T-helper 9 cell (primary cell): ENCODE data around the gene PTGER1.

Source experiments
- DNase-seq: peaks from one replicate; pipeline ENCODE4 v3.0.0-alpha.2; 2020

Gene PTGER1

DNA sequence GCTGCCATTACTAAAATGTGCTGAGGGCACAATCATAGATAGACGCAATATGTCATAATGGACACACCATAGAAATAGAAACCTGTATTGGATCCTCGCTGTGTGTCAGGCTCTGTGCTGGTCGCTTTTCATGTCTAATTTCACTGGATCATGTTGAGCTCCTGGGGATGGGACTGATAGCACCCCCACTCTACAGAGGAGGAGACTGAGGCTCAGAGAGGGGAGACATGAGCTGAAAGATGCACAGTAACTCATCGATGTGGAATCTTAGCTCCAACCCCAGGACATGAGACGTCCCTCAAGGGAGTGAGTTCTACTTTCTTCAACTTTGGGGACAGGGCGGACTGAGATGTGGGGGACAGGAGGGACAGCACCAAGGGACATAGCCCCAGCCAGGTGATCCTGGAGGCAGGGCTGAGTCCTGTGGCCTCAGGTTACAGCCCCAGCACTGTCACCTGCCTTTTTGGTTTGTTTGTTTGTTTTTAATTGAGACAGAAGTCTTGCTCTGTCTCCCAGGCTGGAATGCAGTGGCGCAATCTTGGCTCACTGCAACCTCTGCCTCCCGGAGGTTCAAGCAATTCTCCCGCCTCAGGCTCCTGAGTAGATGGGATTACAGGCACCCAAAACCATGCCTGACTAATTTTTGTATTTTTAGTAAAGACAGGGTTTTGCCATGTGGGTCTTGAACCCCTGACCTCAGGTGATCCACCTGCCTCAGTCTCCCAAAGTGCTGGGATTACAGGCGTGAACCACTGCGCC, 27.4 kb upstream of the PTGER1 start:
- DNase-seq = no peak

DNA sequence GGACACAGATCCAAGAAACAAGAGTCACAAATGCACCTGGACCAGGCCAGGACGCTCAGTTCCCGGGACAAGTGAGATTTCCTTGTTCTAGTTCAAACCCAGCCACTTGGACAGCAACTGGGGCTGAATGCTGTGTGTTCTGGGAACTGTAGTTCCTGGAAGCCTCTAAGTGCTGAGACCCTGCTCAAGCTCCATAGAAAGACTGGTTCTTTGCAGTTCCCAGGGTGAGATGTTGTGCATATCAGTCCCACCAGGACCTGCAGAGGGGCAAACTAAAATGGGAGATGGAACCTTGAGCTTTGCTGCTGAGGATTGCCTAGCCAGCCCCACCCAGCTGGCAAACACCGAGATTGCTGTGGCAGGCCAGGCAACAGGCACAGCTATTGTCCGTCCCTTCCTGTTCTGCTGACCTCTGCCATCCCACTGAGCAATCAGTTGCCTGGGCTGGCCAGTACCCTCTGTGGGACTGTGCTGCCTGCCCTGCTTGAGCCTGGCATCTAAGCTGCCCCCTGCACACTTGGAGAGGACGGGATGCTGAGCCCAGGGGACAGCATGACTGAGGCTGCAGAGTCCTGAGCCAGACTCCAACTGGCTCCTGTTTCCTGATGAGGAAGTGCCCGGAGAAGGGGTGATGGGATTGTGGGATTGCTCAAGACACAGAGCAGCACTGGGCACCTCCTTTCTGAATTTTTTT, 22.2 kb upstream of the PTGER1 start:
- no peak for DNase-seq

- no peak for DNase-seq
These were observed 21.7 kb upstream of the PTGER1 start for GRCh38 chr19:14496834-14497227.

- peak; percentile 76 for DNase-seq
These were observed 21.1 kb upstream of the PTGER1 start, which contains the start of gene GIPC1 for GRCh38 chr19:14496029-14496833. Gene GIPC1 (minus strand): TSS chr19:14496127. CDS start chr19:14482976, 13,151 bp downstream.

DNA sequence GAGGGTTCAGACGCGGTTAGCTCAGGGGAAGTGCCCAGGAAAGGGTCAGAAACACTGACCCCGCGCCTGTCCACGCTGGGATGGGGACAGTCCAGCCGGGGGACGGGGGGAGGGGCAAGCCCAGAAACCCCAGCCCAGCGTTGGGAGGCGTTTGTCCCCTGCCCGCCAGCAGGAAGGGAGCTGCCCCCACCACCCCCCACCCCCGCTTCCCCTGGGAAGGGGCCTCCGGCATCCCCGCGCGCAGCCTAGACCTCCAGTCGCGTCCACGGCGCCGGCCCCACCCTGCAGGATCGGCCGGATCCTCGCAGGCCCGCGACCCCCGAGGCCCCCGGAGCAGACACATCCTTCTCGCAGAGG, 20.5 kb upstream of the PTGER1 start:
- DNase-seq = no peak

DNA sequence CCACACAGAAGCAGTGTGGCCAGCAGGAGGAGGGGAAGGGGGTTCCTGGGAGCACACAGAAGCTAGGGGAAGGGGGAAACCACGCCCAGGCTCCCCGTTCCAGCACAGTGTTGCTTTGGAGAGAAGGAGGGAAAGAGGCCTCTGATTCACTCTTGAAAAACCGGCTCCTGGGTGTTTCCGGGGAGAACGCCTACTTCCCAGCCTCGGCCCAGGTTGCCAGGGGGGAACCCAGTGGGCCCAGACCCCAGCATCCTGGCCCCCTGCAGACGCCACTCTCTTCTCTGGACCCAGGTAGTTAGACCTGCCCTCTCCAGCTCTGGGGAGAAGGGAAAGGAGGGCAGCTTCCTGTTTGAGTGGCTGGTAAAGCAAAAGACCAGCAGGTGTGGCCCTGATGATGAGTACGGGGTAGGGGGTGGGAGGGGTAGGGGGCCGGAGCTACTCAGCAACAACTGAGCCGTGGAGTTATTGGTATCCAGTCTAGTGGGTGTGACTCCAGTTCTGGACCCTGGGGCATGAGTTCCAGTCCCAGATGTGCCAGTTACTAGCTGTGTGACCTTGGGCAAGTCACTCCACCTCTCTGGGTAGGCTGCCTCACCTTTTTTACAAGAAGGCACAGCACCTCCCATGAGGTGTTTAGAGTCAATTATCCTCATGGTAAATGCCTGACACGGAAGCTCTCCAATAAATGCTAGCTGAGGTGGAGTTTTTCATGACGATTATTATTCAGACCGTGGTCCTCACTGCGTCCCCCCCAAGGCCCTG, 19.9 kb upstream of the PTGER1 start:
- DNase-seq = no peak

GRCh38 chr19:14494411-14494810, 19.3 kb upstream of the PTGER1 start:
- DNase-seq = no peak

DNA sequence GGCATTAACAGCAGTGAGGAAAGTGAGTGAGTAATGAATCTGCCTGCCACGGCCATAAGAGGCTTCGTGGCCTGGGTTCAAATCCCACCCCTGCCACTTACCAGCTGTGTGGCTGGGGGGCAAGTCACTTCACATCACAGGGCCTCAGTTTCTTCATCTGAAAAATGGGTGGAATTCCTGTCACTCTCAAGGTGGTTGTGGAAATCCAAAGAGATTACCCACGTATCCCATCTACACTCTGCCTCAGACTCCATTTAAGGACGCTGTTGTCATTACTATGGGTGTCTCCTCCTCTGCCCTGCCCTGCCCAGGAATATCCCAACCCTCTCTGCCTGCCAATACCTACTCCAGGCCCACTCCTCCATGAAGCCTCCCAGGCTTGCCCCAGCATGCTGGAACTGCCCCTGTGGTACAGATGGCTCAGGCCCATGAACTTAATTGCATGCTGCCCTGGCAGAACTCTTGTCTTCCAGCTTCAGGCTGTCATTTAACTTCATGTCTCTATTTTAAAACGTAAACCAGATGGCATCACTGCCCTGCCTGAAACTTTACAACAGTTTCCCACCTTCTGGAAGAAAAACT, 17.7 kb upstream of the PTGER1 start:
- DNase-seq = no peak

- DNase-seq = no peak
These were observed 12.4 kb upstream of the PTGER1 start for GRCh38 chr19:14487370-14488125.

GRCh38 chr19:14482172-14482941, 7.2 kb upstream of the PTGER1 start:
- DNase-seq = no peak

GRCh38 chr19:14480700-14481079, 5.5 kb upstream of the PTGER1 start:
- DNase-seq = no peak

- DNase-seq = peak; percentile 68
These were observed 5.0 kb upstream of the PTGER1 start for GRCh38 chr19:14479975-14480699.

- DNase-seq = no peak
These were observed 4.3 kb upstream of the PTGER1 start for GRCh38 chr19:14479309-14479974.

GRCh38 chr19:14478113-14478545, 3.0 kb upstream of the PTGER1 start:
- DNase-seq = no peak

DNA sequence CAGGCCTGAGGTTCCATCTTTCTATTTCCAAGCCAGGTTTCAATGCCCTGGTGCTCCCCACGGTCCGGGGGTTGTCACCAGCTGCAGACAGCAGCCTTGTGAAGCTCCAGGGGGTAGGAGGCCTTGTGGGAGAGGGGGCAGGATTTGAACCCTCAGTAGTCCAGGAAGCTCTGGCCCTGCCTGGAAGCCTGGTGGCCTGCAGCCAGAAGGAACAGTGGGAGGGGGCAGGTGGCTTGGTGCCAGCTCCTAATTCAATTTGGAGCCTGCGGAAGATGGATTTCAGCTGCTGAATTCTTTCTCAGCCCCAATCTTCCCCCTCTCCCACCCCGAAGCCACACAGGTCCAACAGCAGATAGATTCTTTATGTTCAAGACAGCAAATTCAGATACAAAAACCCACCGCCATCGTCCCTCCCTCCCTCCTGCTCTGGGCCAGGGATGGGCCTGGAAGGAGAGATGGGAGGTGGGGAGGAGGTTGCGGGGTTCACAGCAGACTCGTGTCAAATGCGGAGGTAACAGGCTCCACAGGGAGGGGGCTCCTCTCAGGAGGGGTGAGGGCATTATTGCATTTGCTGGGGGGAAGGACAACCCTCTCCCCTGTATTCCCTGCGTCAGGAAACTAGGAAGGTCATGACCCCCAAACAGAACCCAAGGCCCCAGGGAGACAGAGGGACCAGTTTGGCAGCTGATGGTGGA, 2.4 kb upstream of the PTGER1 start:
- DNase-seq = no peak

DNA sequence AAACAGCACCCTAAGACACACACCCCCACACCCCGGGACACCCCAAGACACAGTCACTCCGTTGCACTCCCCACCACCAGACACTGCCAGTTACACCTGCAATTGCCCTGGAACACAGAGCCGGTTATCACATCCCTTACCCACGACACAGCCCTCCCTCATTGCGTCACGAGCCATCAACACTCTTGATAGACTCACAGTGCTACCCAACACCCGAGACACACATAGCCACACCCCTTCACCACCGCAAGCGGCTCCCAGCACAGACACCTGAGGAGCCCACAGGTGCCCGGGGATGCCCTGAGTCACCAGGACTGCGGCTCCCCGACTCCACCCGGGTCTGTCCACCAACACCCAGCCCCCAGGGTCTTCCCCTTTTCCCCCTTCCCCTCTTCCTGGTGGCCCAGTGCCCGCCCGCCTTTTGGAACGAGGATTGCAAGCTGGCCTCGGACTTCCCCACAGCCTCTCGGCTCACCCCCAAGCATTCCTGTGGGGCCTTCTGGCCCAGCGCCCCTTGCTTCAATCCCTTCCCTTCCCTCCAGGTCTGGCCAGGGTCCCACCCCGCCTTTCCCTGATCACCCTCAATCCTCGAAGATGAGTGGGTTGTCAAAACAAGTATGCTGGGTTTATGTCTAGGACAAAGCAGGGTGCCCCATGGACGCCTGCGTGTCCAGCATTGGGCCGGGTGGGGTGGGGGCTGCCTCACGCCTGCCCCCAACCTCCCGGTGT, 1.7 kb upstream of the PTGER1 start:
- peak; percentile 33 for DNase-seq

GRCh38 chr19:14476327-14476672, 1.1 kb upstream of the PTGER1 start:
- no peak for DNase-seq

GRCh38 chr19:14474827-14475226, 327 bp downstream of the PTGER1 start:
- no peak for DNase-seq
